ENCODE data around the gene KRTAP9-4. TPM values are rescaled to one million over a fixed set of nuclear protein-coding genes. Genes with fewer than 3 reads are reported as not detected.
A peak's percentile ranks its signal among the peaks of the same experiment; 100 is the strongest.

The KRTAP9-4 gene
- total and polyA plus RNA-seq, 2 donors (not counting 3 experiments of a cell fraction or from before 2014, with no cell fraction given) = not detected

- intact Hi-C loops (cut with micrococcal nuclease) = no loop called here
- H3K27me3 ChIP-seq (ENCODE audit: control insufficient read depth in 2 of 2, insufficient read depth in 2 of 2, low read length in 2 of 2) = peaks cover 0 to 2% of the 10 kb centered on the region in 2 experiments
- no peaks in the 10 kb centered on the region for H3K79me2 ChIP-seq (ENCODE audit: control insufficient read depth, insufficient read depth, low read length)
- no TSS peak for BruUV-seq (replicated peaks)
- H3K4me1 ChIP-seq (ENCODE audit: control insufficient read depth, extremely low read depth, insufficient read depth, low read length) = no peaks in the 10 kb centered on the region
- no peaks in the 10 kb centered on the region for H3K9me1 ChIP-seq (replicated peaks; ENCODE audit: control insufficient read depth, extremely low read depth, insufficient read depth, low read length)
- DNase-seq (ENCODE audit: low read depth, low spot score) = peak; percentile 0
- no peak overlapping the region for H3K4me3 ChIP-seq (replicated peaks in 1 of 3; ENCODE audit: insufficient read depth in 1 of 3, low read depth in 1 of 3, low read length in 3 of 3)
- TF ChIP-seq GATA2 (IDR thresholded peaks at IDR 0.05; ENCODE audit: insufficient read depth, insufficient read length, low read depth, low read length) = no peak
- TF ChIP-seq FOS (IDR thresholded peaks at IDR 0.05; ENCODE audit: borderline replicate concordance, insufficient read depth, low read length) = no peak
- TF ChIP-seq POLR2AphosphoS5 (IDR thresholded peaks at IDR 0.05; ENCODE audit: insufficient read depth, low read depth, low read length) = no peak
- no peak overlapping the region for H2AFZ ChIP-seq (ENCODE audit: low read depth, low read length)
- no peak overlapping the region for H3K27ac ChIP-seq (ENCODE audit: insufficient read depth, low read depth, low read length)
- no peaks in the 10 kb centered on the region for H4K20me1 ChIP-seq (replicated peaks; ENCODE audit: control insufficient read depth, extremely low read depth, insufficient read depth, low read length)
- CTCF ChIA-PET = no interaction called here
- no peak overlapping the region for H3K9ac ChIP-seq (replicated peaks; ENCODE audit: extremely low read depth, insufficient read depth, low read length)
- dilution Hi-C loops (cut with MboI; ENCODE audit: extremely low pct_ligation_motif_present, low sequenced_read_pairs) = no loop called here
- H3K9me3 ChIP-seq (replicated peaks; ENCODE audit: control insufficient read depth, insufficient read depth, low read length) = no peaks in the 10 kb centered on the region
- H3K4me2 ChIP-seq (ENCODE audit: insufficient read depth, low read length) = no peak overlapping the region
- no peaks in the 10 kb centered on the region for H3K36me3 ChIP-seq (ENCODE audit: control insufficient read depth in 2 of 2, extremely low read depth in 1 of 2, insufficient read depth in 2 of 2, low read length in 2 of 2)
- FAIRE-seq = no peak
- POLR2A ChIA-PET = no interaction called here
Observed at GRCh38 chr17:41284546-41284945, 35.1 kb downstream of the KRTAP9-4 start.

GRCh38 chr17:41287050-41287449 is 37.6 kb downstream of the KRTAP9-4 start:
- no TSS peak for BruUV-seq (replicated peaks)
- TF ChIP-seq POLR2AphosphoS5 (IDR thresholded peaks at IDR 0.05; ENCODE audit: insufficient read depth, low read depth, low read length) (no peak), POLR2A (IDR thresholded peaks at IDR 0.05; ENCODE audit: low read depth, low read length) (no peak), JUN (IDR thresholded peaks at IDR 0.05; ENCODE audit: borderline replicate concordance, insufficient read depth, insufficient read length, low read depth) (no peak), EZH2 (IDR thresholded peaks at IDR 0.05; ENCODE audit: borderline replicate concordance, low read depth, low read length, severe bottlenecking) (no peak), CTCF (IDR thresholded peaks at IDR 0.05; ENCODE audit: extremely low read depth in 1 of 2, insufficient read depth in 1 of 2, low read depth in 1 of 2, low read length in 2 of 2) (no peak)
- dilution Hi-C loops (cut with MboI; ENCODE audit: extremely low pct_ligation_motif_present, low sequenced_read_pairs) = no loop called here
- Histone ChIP-seq H3K27ac (ENCODE audit: insufficient read depth, low read depth, low read length) (no peak overlapping the region), H3K79me2 (ENCODE audit: control insufficient read depth, insufficient read depth, low read length) (no peaks in the 10 kb centered on the region), H3K4me3 (replicated peaks in 1 of 3; ENCODE audit: insufficient read depth in 1 of 3, low read depth in 1 of 3, low read length in 3 of 3) (no peak overlapping the region), H3K9me3 (replicated peaks; ENCODE audit: control insufficient read depth, insufficient read depth, low read length) (no peaks in the 10 kb centered on the region), H3K36me3 (ENCODE audit: control insufficient read depth in 2 of 2, extremely low read depth in 1 of 2, insufficient read depth in 2 of 2, low read length in 2 of 2) (no peaks in the 10 kb centered on the region), H3K9me1 (replicated peaks; ENCODE audit: control insufficient read depth, extremely low read depth, insufficient read depth, low read length) (no peaks in the 10 kb centered on the region), H3K27me3 (ENCODE audit: control insufficient read depth in 2 of 2, insufficient read depth in 2 of 2, low read length in 2 of 2) (peaks cover 0 to 2% of the 10 kb centered on the region in 2 experiments), H3K4me1 (ENCODE audit: control insufficient read depth, extremely low read depth, insufficient read depth, low read length) (no peaks in the 10 kb centered on the region), H3K4me2 (ENCODE audit: insufficient read depth, low read length) (no peak overlapping the region), H2AFZ (ENCODE audit: low read depth, low read length) (no peak overlapping the region), H4K20me1 (replicated peaks; ENCODE audit: control insufficient read depth, extremely low read depth, insufficient read depth, low read length) (no peaks in the 10 kb centered on the region), H3K9ac (replicated peaks; ENCODE audit: extremely low read depth, insufficient read depth, low read length) (no peak overlapping the region)
- FAIRE-seq = no peak
- CTCF ChIA-PET = no interaction called here
- POLR2A ChIA-PET = no interaction called here
- intact Hi-C loops (cut with micrococcal nuclease) = no loop called here
- no peak for DNase-seq (ENCODE audit: low read depth, low spot score)
